ENCODE measurements around the gene USHBP1.

- TF ChIP-seq ZNF274 (IDR thresholded peaks at IDR 0.05; ENCODE audit: low read depth, low read length) (no peak), SUZ12 (IDR thresholded peaks at IDR 0.05; ENCODE audit: extremely low read depth, insufficient read depth, insufficient read length) (no peak), YY1 (IDR thresholded peaks at IDR 0.05; ENCODE audit: insufficient read depth, insufficient read length) (no peak)
Observed at GRCh38 chr19:17305216-17305516, 40.6 kb upstream of the USHBP1 start.

Data from NT2/D1 (cell line).